ENCODE data around the gene SAE1. TPM values are rescaled to one million over a fixed set of nuclear protein-coding genes. Genes with fewer than 3 reads are reported as not detected.

Gene SAE1
- total RNA-seq, 1 experiment from 2014 or later = 314 TPM

DNA sequence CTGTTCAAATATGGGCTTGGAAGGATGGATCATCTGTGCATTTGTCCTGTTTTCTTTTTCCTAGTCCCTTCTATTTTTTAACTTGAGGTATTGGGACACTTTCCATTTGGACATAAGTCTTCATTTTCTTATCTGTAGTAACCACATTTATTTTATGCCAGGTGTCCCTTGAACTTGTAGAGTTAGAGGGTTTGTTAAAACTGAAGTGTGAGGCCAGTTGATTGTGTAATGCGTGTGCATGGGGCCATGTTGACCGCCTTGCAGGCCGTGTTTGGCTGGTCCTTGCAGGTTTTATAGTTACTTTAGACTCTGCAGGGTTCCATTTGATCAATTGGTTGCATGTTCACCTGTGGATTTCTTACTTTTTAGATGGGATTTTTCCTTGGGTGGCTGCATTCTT, 21.0 kb downstream of the SAE1 start:
- no peaks in the 10 kb centered on the region for H3K27me3 ChIP-seq (replicated peaks; ENCODE audit: insufficient read depth, low read depth, low read length, poor library complexity)
- intact Hi-C loops (cut with micrococcal nuclease; ENCODE audit: unreplicated experiment) = loop anchor here (10.0 kb wide), 1 partner anchor 93 kb away; no protein-coding TSS in a partner anchor
- no TSS peak for BruUV-seq (replicated peaks)
- no peak for DNase-seq (ENCODE audit: low spot score)
- no peak for TF ChIP-seq EZH2 (IDR thresholded peaks at IDR 0.05; ENCODE audit: borderline replicate concordance, low read depth, low read length, poor library complexity, severe bottlenecking)
- no peak overlapping the region for H3K27ac ChIP-seq (ENCODE audit: low read depth, low read length, poor library complexity, severe bottlenecking)
- H3K36me3 ChIP-seq (ENCODE audit: insufficient read depth, low read length, poor library complexity, severe bottlenecking) = peaks cover 86% of the 10 kb centered on the region
- no peaks in the 10 kb centered on the region for H3K4me1 ChIP-seq (ENCODE audit: insufficient read depth, low read length, poor library complexity, severe bottlenecking)
- H3K4me3 ChIP-seq (ENCODE audit: low read depth, low read length, poor library complexity, severe bottlenecking) = no peak overlapping the region
- ChIA-PET POLR2A (ENCODE audit: low non-redundant PET) (no interaction called here), CTCF (no interaction called here)
- no peaks in the 10 kb centered on the region for H3K9me3 ChIP-seq (ENCODE audit: low read depth, low read length, poor library complexity, severe bottlenecking)

DNA sequence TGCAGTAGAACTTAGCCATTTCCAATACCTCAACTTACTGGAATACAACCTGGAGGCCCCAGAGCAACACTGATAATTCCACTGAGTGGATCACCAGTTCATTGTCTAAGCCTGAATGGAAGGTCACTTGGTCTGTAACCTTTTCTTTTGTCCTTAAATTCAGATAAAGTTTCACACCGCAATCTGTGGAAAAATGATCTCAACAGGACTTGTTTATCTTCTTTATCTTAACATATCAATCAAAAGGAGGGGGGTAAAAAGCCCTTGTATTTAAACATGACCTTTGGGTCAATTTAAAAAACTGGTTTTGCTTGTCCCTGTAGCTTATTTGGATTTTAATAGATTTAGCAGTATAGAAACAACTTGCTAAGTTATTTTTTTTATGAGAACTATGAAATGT, 21.6 kb downstream of the SAE1 start:
- Histone ChIP-seq H3K36me3 (ENCODE audit: insufficient read depth, low read length, poor library complexity, severe bottlenecking) (peaks cover 86% of the 10 kb centered on the region), H3K27ac (ENCODE audit: low read depth, low read length, poor library complexity, severe bottlenecking) (no peak overlapping the region), H3K9me3 (ENCODE audit: low read depth, low read length, poor library complexity, severe bottlenecking) (no peaks in the 10 kb centered on the region), H3K4me1 (ENCODE audit: insufficient read depth, low read length, poor library complexity, severe bottlenecking) (peaks cover 5% of the 10 kb centered on the region), H3K27me3 (replicated peaks; ENCODE audit: insufficient read depth, low read depth, low read length, poor library complexity) (no peaks in the 10 kb centered on the region), H3K4me3 (ENCODE audit: low read depth, low read length, poor library complexity, severe bottlenecking) (no peak overlapping the region)
- CTCF ChIA-PET = no interaction called here
- POLR2A ChIA-PET (ENCODE audit: low non-redundant PET) = no interaction called here
- intact Hi-C loops (cut with micrococcal nuclease; ENCODE audit: unreplicated experiment) = loop anchor here (10.0 kb wide), 1 partner anchor 93 kb away; no protein-coding TSS in a partner anchor
- no peak for TF ChIP-seq EZH2 (IDR thresholded peaks at IDR 0.05; ENCODE audit: borderline replicate concordance, low read depth, low read length, poor library complexity, severe bottlenecking)
- TF ChIP-seq, protein P1, sequence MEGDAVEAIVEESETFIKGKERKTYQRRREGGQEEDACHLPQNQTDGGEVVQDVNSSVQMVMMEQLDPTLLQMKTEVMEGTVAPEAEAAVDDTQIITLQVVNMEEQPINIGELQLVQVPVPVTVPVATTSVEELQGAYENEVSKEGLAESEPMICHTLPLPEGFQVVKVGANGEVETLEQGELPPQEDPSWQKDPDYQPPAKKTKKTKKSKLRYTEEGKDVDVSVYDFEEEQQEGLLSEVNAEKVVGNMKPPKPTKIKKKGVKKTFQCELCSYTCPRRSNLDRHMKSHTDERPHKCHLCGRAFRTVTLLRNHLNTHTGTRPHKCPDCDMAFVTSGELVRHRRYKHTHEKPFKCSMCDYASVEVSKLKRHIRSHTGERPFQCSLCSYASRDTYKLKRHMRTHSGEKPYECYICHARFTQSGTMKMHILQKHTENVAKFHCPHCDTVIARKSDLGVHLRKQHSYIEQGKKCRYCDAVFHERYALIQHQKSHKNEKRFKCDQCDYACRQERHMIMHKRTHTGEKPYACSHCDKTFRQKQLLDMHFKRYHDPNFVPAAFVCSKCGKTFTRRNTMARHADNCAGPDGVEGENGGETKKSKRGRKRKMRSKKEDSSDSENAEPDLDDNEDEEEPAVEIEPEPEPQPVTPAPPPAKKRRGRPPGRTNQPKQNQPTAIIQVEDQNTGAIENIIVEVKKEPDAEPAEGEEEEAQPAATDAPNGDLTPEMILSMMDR (conservative IDR thresholded peaks at IDR 0.05; ENCODE audit: low read depth, low read length) = no peak
- DNase-seq (ENCODE audit: low spot score) = no peak
- no TSS peak for BruUV-seq (replicated peaks)

DNA sequence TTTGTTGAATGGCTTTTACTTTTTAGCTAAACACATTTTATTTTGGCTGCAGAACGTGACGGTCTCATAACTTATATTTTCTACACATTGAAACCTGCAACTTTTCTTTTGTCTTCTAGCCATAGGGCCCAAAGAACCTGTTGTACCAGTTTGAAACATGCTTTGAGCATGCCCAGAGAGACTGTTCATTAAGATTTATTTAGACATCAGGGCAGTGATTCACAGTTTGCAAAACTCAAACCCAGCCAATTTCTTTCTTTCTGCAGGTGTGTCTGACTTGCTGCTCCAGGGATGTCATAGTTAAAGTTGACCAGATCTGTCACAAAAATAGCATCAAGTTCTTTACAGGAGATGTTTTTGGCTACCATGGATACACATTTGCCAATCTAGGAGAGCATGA, 22.0 kb downstream of the SAE1 start:
- H3K4me3 ChIP-seq (ENCODE audit: low read depth, low read length, poor library complexity, severe bottlenecking) = no peak overlapping the region
- DNase-seq (ENCODE audit: low spot score) = no peak
- H3K9me3 ChIP-seq (ENCODE audit: low read depth, low read length, poor library complexity, severe bottlenecking) = no peaks in the 10 kb centered on the region
- POLR2A ChIA-PET (ENCODE audit: low non-redundant PET) = no interaction called here
- peaks cover 6% of the 10 kb centered on the region for H3K4me1 ChIP-seq (ENCODE audit: insufficient read depth, low read length, poor library complexity, severe bottlenecking)
- intact Hi-C loops (cut with micrococcal nuclease; ENCODE audit: unreplicated experiment) = loop anchor here (10.0 kb wide), 1 partner anchor 92 kb away; no protein-coding TSS in a partner anchor
- H3K27ac ChIP-seq (ENCODE audit: low read depth, low read length, poor library complexity, severe bottlenecking) = no peak overlapping the region
- no peak for TF ChIP-seq EZH2 (IDR thresholded peaks at IDR 0.05; ENCODE audit: borderline replicate concordance, low read depth, low read length, poor library complexity, severe bottlenecking)
- TF ChIP-seq, protein P1 (conservative IDR thresholded peaks at IDR 0.05; ENCODE audit: low read depth, low read length) = no peak
- H3K27me3 ChIP-seq (replicated peaks; ENCODE audit: insufficient read depth, low read depth, low read length, poor library complexity) = no peaks in the 10 kb centered on the region
- no TSS peak for BruUV-seq (replicated peaks)
- CTCF ChIA-PET = no interaction called here
- peaks cover 88% of the 10 kb centered on the region for H3K36me3 ChIP-seq (ENCODE audit: insufficient read depth, low read length, poor library complexity, severe bottlenecking)

DNA sequence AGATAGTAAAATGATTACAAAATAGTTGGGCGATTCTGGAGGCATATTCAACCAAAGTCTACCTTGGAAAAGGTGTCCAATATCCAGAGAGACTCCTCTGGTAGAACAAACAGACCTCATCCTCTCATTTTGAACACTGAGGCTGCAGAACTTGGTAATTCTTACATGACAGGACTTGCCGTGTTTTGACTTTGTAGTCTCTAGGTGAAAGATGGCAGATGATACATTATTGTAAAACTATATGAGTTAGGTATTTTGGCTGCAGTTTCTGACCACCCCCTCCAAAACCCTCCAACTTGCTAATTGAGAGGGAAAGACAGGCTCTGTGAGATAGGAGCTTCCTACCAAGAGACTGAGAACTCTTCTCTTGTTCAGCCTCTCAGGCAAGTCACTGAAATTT, 22.6 kb downstream of the SAE1 start:
- no peaks in the 10 kb centered on the region for H3K9me3 ChIP-seq (ENCODE audit: low read depth, low read length, poor library complexity, severe bottlenecking)
- H3K27ac ChIP-seq (ENCODE audit: low read depth, low read length, poor library complexity, severe bottlenecking) = no peak overlapping the region
- intact Hi-C loops (cut with micrococcal nuclease; ENCODE audit: unreplicated experiment) = loop anchor here (10.0 kb wide), 1 partner anchor 92 kb away; no protein-coding TSS in a partner anchor
- DNase-seq (ENCODE audit: low spot score) = no peak
- H3K4me3 ChIP-seq (ENCODE audit: low read depth, low read length, poor library complexity, severe bottlenecking) = no peak overlapping the region
- ChIA-PET CTCF (no interaction called here), POLR2A (ENCODE audit: low non-redundant PET) (no interaction called here)
- TF ChIP-seq, protein P1 (conservative IDR thresholded peaks at IDR 0.05; ENCODE audit: low read depth, low read length) = no peak
- no peak for TF ChIP-seq EZH2 (IDR thresholded peaks at IDR 0.05; ENCODE audit: borderline replicate concordance, low read depth, low read length, poor library complexity, severe bottlenecking)
- BruUV-seq (replicated peaks) = no TSS peak
- H3K4me1 ChIP-seq (ENCODE audit: insufficient read depth, low read length, poor library complexity, severe bottlenecking) = peaks cover 6% of the 10 kb centered on the region
- H3K36me3 ChIP-seq (ENCODE audit: insufficient read depth, low read length, poor library complexity, severe bottlenecking) = peaks cover 92% of the 10 kb centered on the region
- no peaks in the 10 kb centered on the region for H3K27me3 ChIP-seq (replicated peaks; ENCODE audit: insufficient read depth, low read depth, low read length, poor library complexity)
